GM12891 (cell line): ENCODE measurements around the gene VCP. TPM values are rescaled to one million over a fixed set of nuclear protein-coding genes. Genes with fewer than 3 reads are reported as not detected.

Experiments used
- DNase-seq: peaks from one replicate; pipeline ENCODE4 v3.0.0; 2011; ENCODE audit warnings: low spot score; ENCODE audit not compliant: insufficient read length
- FAIRE-seq: peaks from 2 replicates; lab custom pipeline; 2011; peaks lifted over from hg19 to GRCh38; lab: Jason Lieb, UNC
- PAX5 ChIP-seq: IDR thresholded peaks from 2 replicates; pipeline ENCODE4 v1.6.1; 2011; ENCODE audit warnings: low read length, moderate library complexity, mild to moderate bottlenecking; ENCODE audit not compliant: insufficient read depth, severe bottlenecking
- POLR2A ChIP-seq: IDR thresholded peaks from 2 replicates; pipeline ENCODE4 v1.6.1; 2011; ENCODE audit warnings: low read depth, low read length, control low read depth
- POLR2AphosphoS5 ChIP-seq: IDR thresholded peaks from 2 replicates; pipeline ENCODE4 v1.6.1; 2011; ENCODE audit warnings: low read depth, low read length, control low read depth
- POU2F2 ChIP-seq: IDR thresholded peaks from 2 replicates; pipeline ENCODE4 v1.6.1; 2011; ENCODE audit warnings: low read depth, mild to moderate bottlenecking, control low read depth, low read length, moderate library complexity
- SPI1 ChIP-seq: IDR thresholded peaks from 2 replicates; pipeline ENCODE4 v1.6.1; 2011; ENCODE audit warnings: low read depth, low read length, control low read depth
- TAF1 ChIP-seq: IDR thresholded peaks from 2 replicates; pipeline ENCODE4 v1.6.1; 2011; ENCODE audit warnings: low read depth, low read length, control low read depth
- polyA plus RNA-seq: library from polyadenylated mRNA; unstranded; fragments of >200 nt; gene quantifications from one replicate; pipeline ENCODE4 v1.2.1, GENCODE V29; 2012; ENCODE audit warnings: low read depth, missing spikeins, inconsistent platforms; ENCODE audit not compliant: missing spikeins

Gene VCP
- polyA plus RNA-seq: 162 TPM

DNA sequence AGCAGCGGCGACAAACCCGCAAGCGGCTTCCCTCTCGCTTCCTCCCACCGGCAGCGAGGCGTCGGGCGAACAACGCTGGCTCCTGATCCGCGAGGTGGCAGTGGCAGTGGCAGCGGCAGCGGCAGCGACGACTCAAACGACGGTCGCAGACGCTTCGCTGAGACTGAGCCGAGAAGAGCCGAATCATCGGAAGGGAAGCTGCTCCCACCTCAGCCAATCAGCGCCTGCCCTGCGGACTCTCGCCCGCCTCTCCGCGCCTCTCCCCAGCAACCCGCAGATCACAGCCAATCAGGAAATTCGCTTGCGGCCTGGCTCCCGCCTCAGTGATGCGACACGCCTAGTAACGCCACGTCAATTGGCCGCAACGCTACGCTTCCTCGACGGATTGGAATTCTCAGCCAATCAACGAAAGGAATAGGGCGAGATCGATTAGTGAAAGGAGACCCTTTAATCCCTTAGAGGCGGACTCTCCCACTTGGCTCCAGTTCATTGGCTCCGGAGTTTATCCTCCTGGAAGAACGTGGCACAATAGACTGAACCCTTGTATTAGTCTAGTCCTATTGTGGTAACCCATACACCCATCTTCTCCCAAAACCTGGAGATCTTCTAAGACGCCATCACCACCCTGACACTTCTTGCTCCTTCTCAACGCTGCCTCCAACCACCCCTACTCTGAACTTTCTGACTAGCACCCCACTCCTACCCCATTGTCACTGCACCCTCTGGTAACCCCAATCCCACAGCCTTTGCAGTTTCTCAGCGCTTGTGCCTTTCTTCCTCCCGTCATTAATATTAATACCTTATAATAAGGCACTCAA lies at the start of gene VCP:
VCP (minus strand) TSS at position 165 of the 818 bp plus-strand sequence. CDS start 272 bp downstream, outside the sequence.
- DNase-seq (peak; percentile 94), FAIRE-seq (peak; percentile 99)
- TF ChIP-seq POLR2A (peak; percentile 85), SPI1 (no peak), PAX5 (no peak), POLR2AphosphoS5 (peak; percentile 83)

DNA sequence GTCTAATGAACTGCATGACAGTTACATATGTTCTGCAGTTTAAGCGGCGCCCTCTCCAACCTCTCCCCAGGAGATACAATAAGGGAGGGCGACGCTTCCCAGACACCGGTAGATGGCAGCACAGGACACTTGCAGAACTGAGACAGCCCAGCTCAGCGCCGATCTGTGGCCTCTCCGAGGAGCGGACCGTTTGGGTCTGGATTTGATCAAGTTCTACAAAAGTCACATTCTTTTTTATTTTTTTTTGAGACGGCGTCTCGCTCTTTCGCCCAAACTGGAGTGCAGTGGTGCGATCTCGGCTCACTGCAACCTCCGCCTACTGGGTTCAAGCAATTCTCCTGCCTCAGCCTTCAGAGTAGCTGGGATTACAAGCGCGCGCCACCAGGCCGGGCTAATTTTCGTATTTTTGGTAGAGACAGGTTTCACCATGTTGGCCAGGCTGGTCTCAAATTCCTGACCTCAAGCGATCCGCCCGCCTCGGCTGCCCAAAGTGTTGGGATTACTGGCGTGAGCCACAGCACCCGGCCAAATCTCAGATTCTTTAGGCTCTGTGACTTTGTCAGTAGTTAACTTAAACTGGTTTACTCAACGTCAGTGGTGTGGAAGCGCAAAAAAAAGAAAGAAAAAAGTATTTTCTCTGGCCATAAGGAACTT lies 44.6 kb upstream of the VCP start:
- FAIRE-seq (peak; percentile 97), DNase-seq (peak; percentile 74)
- TF ChIP-seq POU2F2 (no peak), TAF1 (no peak), PAX5 (no peak), POLR2A (no peak), SPI1 (no peak), POLR2AphosphoS5 (no peak)

DNA sequence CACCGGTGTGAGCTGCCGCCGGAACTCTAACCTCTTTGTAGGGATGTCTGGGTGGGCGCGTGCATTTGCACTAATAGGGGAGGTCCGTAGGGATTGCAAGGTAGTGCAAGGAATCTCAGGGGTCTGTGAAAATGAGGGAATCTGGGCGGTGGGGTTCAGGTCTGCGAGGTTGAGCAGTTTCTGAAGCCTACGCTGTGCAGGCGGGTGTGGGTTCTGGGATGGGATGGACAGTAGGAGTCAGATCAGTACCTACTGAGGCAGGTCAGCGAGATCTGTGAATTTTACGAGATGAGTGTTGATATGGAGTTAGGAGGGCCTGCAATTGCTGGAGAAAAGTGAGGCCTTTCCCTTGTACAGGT lies 44.1 kb upstream of the VCP start:
- DNase-seq (no peak), FAIRE-seq (no peak)
- no peak for TF ChIP-seq POLR2AphosphoS5
- no peak for TF ChIP-seq POLR2A
- no peak for TF ChIP-seq POU2F2
- TF ChIP-seq SPI1: no peak
- no peak for TF ChIP-seq PAX5
- TF ChIP-seq TAF1: no peak

DNA sequence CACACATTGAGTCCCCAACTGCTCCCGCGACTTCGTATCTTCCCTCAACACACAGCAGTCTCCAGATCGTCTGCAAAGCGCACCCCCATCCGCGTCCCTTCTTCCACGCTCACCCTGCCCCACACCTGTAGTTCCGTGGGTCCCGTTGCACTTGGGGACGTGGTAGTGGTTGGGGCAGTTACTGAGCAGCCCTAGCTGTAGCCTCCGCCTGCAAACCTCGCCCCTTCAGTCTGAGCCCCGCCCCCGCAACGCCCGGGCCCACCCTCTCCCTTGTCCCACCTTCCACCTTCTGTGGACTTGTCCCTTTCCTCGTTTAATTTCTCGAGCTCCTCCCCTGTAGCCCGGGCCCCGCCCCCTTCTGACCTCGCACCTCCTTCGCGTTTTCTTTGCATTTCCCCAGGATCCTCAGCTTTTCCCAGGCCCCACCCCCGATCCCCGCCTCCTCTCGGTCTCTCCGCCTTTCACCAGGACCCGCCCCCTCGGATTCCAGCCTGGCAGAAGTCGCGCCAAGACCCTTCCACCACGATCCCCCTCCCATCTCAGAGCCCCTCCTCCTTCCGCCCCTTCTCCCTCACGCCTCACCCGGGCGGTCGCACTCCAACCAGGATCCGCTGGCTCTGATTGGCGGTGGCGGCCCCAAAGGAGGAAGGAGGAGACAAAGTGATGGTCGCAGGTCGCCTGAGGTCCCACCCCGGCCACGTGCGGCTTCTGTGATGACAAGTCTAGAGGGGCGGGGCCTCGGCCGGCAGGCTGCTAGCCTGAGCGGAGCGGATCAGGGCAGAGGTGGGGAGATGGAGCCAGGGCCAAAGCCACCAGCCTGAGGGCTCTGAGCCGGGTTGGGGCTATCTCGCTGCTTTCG lies 43.5 kb upstream of the VCP start, which contains the start of gene ATOSB:
ATOSB (minus strand) TSS at position 183 of the 859 bp plus-strand sequence. CDS start 7,588 bp downstream, outside the sequence.
- peak; percentile 80 for DNase-seq
- peak; percentile 90 for FAIRE-seq
- TF ChIP-seq TAF1 (no peak), PAX5 (no peak), SPI1 (no peak), POLR2AphosphoS5 (no peak), POU2F2 (no peak), POLR2A (no peak)

DNA sequence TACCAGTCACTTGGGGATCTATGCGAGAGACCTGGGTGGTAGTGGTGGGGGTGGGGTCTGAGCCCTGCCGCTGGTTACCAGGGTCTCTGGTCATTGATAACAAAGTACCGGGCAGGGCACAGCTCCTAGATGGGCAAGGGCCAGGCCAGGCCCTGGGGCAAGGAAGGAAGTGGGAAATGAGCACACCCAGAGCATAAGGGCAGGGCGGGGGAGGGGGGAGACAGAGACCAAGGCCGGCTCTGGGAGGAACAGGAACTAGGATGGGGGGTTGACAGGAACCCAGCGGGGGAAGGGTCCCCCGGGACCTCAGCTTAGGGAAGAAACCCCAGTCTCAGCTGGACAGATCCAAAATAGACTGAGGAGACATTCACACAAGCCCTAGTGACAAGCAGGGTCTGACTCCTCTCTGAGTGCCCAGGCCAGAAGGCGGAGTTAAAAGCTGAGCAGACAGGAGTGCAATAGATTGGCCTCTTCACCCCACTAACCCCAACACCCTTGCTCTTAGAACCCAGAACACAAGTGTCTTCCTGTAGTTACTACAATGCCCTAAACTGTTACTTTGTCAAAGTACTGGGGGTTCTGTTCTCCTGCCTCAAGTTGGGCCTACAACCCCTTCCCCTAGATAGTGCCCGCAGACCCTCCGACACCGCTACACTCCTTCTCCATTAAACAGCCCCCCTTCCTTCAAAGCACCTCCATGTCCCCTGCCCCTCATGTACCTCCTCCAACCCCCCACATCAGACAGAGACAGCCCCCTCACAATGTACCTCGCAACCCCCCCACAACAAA lies 42.6 kb upstream of the VCP start:
- peak; percentile 61 for FAIRE-seq
- DNase-seq: no peak
- TF ChIP-seq SPI1 (peak; percentile 57), POLR2AphosphoS5 (no peak)

DNA sequence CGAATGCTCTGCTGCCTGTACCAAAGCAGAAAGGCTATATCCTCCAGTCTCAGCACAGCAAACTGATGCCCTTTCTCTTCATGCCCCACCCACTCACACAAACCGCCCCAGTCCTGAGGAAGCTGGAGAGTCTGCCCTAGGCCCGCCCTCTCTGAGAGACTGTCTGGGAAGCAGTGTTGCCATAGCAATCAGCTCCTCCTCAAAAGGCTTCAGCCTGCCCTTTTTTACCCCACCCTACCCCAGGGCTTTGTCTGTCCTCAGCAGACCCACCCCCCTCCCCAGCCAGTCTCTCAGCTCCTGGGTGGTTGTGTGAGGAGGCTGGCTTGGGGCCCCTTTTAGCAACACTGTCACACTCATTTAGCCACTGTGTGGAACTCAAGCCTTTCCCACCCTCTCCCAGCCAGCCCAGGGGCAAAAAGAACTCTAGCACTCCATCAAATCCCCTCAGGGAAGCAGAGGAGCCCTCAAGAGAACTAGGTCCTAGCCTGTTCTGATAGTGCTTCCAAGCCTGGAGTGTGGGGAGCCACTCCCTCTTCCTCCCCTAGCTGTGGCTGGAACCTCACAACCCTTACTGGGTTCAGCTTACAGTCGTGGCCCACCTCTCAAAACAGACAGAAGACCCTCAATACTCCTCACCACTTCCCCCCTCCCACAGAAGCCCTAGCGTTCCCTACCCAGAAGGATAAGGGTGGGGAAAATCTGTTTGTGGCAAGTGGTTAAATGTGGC lies 41.9 kb upstream of the VCP start:
- peak; percentile 59 for FAIRE-seq

DNA sequence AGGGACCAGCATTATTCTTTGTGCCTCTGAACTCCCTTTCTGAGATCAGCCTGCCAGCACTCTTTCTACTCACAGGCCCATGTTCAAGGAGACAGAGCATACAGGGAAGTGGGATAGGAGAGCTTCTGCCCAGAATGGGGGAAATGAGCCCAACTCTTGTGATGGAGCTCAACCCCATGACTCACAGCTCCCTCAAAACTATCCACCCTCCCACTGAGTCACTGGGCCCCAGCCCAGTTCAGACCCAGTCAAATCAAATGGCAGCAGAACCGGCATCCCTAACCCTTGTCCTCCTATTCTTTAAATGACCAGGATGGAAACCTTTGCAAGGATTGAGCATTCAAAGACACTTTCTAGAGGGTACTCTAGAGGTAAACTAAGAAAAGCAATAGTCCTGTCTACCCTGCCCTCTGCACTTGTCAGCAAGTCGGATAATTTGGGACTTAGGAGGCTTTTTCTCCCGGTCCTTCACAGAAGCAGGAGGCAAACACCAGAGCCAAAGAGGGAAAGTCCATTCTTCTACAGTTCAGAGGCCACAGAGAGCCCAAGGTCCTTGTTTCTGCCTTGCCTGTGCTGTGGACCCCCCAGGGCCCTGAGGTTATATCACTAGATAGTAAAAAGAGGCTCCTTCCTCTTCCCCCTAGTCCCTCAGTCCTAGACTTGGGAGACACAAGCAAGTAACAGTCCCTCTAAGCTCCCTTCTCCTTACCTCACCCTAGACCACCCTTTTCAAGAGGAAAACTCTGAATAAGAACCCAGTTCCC lies 40.0 kb upstream of the VCP start:
- DNase-seq: no peak
- FAIRE-seq: no peak
- no peak for TF ChIP-seq SPI1
- TF ChIP-seq PAX5: no peak
- no peak for TF ChIP-seq POLR2AphosphoS5
- no peak for TF ChIP-seq POLR2A
- TF ChIP-seq TAF1: no peak
- TF ChIP-seq POU2F2: no peak

More for the DNA sequence above, 41.9 kb upstream of the VCP start:
- TF ChIP-seq POU2F2 (no peak), POLR2AphosphoS5 (no peak), SPI1 (no peak), POLR2A (no peak), PAX5 (no peak), TAF1 (no peak)
- DNase-seq: no peak
